ENCODE results near the gene ZNF727. TPM values are rescaled to one million over a fixed set of nuclear protein-coding genes. Genes with fewer than 3 reads are reported as not detected.
"Not testable (repeated sequence)": the region's sequence is repeated elsewhere in the genome, so short reads cannot be mapped to it uniquely, and the experiment has no call there.

Gene ZNF727
- total RNA-seq, 1 experiment from 2014 or later = not detected

DNA sequence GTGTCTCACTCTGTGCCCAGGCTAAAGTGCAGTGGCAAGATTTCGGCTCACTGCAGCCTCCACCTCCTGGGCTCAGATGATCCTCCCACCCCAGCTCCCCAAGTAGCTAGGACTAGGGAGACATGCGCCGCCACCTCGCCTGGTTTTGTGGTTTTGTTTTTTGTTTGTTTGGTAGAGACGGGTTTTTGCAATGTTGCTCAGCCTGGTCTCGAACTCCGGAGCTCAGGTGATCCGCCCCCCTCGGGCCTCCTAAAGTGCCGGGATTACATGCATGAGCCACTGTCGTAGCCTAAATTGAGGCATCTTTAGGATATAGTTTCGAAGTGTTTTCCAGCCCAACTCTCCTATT lies 781 bp downstream of the ZNF727 start:
- POLR2A ChIA-PET = no interaction called here
- no peak overlapping the region for H3K4me3 Mint-ChIP-seq

DNA sequence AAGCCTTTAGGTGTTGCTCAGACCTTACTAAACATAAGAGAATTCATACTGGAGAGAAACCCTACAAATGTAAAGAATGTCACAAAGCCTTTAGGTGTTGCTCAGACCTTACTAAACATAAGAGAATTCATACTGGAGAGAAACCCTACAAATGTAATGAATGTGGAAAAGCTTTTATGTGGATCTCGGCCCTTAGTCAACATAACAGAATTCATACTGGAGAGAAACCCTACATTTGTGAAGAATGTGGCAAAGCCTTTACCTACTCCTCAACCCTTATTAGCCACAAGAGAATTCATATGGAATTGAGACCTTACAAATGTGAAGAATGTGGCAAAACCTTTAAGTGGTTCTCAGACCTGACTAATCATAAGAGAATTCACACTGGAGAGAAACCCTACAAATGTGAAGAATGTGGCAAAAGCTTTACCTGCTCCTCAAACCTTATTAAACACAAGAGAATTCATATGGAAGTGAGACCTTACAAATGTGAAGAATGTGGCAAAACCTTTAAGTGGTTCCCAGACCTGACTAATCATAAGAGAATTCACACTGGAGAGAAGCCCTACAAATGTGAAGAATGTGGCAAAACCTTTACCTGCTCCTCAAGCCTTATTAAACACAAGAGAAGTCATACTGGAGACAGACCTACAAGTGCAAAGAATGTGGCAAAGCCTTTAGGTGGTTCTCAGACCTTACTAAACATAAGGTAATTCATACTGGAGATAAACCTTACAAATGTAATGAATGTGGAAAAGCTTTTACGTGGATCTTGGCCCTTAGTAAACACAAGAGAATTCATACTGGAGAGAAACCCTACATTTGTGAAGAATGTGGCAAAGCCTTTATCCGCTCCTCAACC lies 32.8 kb downstream of the ZNF727 start:
- H3K4me3 Mint-ChIP-seq; H3K4me1 Mint-ChIP-seq; POLR2A ChIA-PET; ATAC-seq; H3K27ac Mint-ChIP-seq; CTCF ChIA-PET; DNase-seq (ENCODE audit: low spot score): not testable (repeated sequence)
- Mint-ChIP-seq H3K36me3 (peaks cover 79% of the 10 kb centered on the region), H3K27me3 (ENCODE audit: low read depth) (peaks cover 15% of the 10 kb centered on the region; the same call in 1 of the 2 replicates), H3K9me3 (peaks cover 76% of the 10 kb centered on the region)

More for the DNA sequence above, 781 bp downstream of the ZNF727 start:
- peaks cover 66% of the 10 kb centered on the region for H3K9me3 Mint-ChIP-seq
- H3K36me3 Mint-ChIP-seq = peaks cover 65% of the 10 kb centered on the region
- H3K4me1 Mint-ChIP-seq = no peaks in the 10 kb centered on the region
- TF ChIP-seq ZNF512 (CRISPR knock-in tag; IDR thresholded peaks at IDR 0.05; ENCODE audit: borderline replicate concordance) = no peak
- no peak for TF ChIP-seq ELF4 (CRISPR knock-in tag; IDR thresholded peaks at IDR 0.05; ENCODE audit: low read depth)
- no peak for TF ChIP-seq PRRX2 (CRISPR knock-in tag; IDR thresholded peaks at IDR 0.05)
- ATAC-seq (no peak), DNase-seq (ENCODE audit: low spot score) (no peak)
- CTCF ChIA-PET = no interaction called here
- peaks cover 2% of the 10 kb centered on the region; the same call in 1 of the 2 replicates for H3K27me3 Mint-ChIP-seq (ENCODE audit: low read depth)
- H3K27ac Mint-ChIP-seq = no peak overlapping the region

GRCh38 chr7:64078699-64078994 lies 33.4 kb downstream of the ZNF727 start:
- TF ChIP-seq SOX15 (CRISPR knock-in tag; IDR thresholded peaks at IDR 0.05) = no peak
- no peaks in the 10 kb centered on the region for H3K4me1 Mint-ChIP-seq
- no peak overlapping the region for H3K4me3 Mint-ChIP-seq
- ChIA-PET CTCF (no interaction called here), POLR2A (no interaction called here)
- H3K9me3 Mint-ChIP-seq = peaks cover 71% of the 10 kb centered on the region
- H3K27me3 Mint-ChIP-seq (ENCODE audit: low read depth) = peaks cover 15% of the 10 kb centered on the region; the same call in 1 of the 2 replicates
- no peak for DNase-seq (ENCODE audit: low spot score)
- H3K27ac Mint-ChIP-seq = no peak overlapping the region
- H3K36me3 Mint-ChIP-seq = peaks cover 77% of the 10 kb centered on the region
- ATAC-seq = no peak

GRCh38 chr7:64087501-64087900 lies 42.3 kb downstream of the ZNF727 start:
- Mint-ChIP-seq H3K4me1 (no peaks in the 10 kb centered on the region), H3K27ac (no peak overlapping the region), H3K36me3 (peaks cover 56% of the 10 kb centered on the region), H3K9me3 (peaks cover 56% of the 10 kb centered on the region), H3K4me3 (no peak overlapping the region), H3K27me3 (ENCODE audit: low read depth) (peaks cover 10% of the 10 kb centered on the region)
- CTCF ChIA-PET = no interaction called here
- ATAC-seq = no peak
- POLR2A ChIA-PET = no interaction called here
- DNase-seq (ENCODE audit: low spot score) = no peak
- TF ChIP-seq TEAD1 (CRISPR knock-in tag; IDR thresholded peaks at IDR 0.05) (no peak), E2F5 (CRISPR knock-in tag; IDR thresholded peaks at IDR 0.05) (no peak), ZNF416 (CRISPR knock-in tag; IDR thresholded peaks at IDR 0.05) (no peak), IRF2 (CRISPR knock-in tag; IDR thresholded peaks at IDR 0.05; ENCODE audit: borderline replicate concordance, low read depth) (no peak), SOX15 (CRISPR knock-in tag; IDR thresholded peaks at IDR 0.05) (no peak), PRRX2 (CRISPR knock-in tag; IDR thresholded peaks at IDR 0.05) (no peak), ZNF423 (CRISPR knock-in tag; IDR thresholded peaks at IDR 0.05) (no peak), SMAD4 (CRISPR knock-in tag; IDR thresholded peaks at IDR 0.05) (no peak), CBFB (CRISPR knock-in tag; IDR thresholded peaks at IDR 0.05; ENCODE audit: low read depth) (no peak), USF1 (CRISPR knock-in tag; IDR thresholded peaks at IDR 0.05) (no peak)
- TF ChIP-seq, protein P1, sequence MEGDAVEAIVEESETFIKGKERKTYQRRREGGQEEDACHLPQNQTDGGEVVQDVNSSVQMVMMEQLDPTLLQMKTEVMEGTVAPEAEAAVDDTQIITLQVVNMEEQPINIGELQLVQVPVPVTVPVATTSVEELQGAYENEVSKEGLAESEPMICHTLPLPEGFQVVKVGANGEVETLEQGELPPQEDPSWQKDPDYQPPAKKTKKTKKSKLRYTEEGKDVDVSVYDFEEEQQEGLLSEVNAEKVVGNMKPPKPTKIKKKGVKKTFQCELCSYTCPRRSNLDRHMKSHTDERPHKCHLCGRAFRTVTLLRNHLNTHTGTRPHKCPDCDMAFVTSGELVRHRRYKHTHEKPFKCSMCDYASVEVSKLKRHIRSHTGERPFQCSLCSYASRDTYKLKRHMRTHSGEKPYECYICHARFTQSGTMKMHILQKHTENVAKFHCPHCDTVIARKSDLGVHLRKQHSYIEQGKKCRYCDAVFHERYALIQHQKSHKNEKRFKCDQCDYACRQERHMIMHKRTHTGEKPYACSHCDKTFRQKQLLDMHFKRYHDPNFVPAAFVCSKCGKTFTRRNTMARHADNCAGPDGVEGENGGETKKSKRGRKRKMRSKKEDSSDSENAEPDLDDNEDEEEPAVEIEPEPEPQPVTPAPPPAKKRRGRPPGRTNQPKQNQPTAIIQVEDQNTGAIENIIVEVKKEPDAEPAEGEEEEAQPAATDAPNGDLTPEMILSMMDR (IDR thresholded peaks at IDR 0.05) = no peak
- TF ChIP-seq, protein P2, sequence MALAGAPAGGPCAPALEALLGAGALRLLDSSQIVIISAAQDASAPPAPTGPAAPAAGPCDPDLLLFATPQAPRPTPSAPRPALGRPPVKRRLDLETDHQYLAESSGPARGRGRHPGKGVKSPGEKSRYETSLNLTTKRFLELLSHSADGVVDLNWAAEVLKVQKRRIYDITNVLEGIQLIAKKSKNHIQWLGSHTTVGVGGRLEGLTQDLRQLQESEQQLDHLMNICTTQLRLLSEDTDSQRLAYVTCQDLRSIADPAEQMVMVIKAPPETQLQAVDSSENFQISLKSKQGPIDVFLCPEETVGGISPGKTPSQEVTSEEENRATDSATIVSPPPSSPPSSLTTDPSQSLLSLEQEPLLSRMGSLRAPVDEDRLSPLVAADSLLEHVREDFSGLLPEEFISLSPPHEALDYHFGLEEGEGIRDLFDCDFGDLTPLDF (CRISPR knock-in tag; IDR thresholded peaks at IDR 0.05) = no peak
- TF ChIP-seq, protein P3, sequence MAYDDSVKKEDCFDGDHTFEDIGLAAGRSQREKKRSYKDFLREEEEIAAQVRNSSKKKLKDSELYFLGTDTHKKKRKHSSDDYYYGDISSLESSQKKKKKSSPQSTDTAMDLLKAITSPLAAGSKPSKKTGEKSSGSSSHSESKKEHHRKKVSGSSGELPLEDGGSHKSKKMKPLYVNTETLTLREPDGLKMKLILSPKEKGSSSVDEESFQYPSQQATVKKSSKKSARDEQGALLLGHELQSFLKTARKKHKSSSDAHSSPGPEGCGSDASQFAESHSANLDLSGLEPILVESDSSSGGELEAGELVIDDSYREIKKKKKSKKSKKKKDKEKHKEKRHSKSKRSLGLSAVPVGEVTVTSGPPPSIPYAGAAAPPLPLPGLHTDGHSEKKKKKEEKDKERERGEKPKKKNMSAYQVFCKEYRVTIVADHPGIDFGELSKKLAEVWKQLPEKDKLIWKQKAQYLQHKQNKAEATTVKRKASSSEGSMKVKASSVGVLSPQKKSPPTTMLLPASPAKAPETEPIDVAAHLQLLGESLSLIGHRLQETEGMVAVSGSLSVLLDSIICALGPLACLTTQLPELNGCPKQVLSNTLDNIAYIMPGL (CRISPR knock-in tag; IDR thresholded peaks at IDR 0.05) = no peak
- TF ChIP-seq, protein P4, sequence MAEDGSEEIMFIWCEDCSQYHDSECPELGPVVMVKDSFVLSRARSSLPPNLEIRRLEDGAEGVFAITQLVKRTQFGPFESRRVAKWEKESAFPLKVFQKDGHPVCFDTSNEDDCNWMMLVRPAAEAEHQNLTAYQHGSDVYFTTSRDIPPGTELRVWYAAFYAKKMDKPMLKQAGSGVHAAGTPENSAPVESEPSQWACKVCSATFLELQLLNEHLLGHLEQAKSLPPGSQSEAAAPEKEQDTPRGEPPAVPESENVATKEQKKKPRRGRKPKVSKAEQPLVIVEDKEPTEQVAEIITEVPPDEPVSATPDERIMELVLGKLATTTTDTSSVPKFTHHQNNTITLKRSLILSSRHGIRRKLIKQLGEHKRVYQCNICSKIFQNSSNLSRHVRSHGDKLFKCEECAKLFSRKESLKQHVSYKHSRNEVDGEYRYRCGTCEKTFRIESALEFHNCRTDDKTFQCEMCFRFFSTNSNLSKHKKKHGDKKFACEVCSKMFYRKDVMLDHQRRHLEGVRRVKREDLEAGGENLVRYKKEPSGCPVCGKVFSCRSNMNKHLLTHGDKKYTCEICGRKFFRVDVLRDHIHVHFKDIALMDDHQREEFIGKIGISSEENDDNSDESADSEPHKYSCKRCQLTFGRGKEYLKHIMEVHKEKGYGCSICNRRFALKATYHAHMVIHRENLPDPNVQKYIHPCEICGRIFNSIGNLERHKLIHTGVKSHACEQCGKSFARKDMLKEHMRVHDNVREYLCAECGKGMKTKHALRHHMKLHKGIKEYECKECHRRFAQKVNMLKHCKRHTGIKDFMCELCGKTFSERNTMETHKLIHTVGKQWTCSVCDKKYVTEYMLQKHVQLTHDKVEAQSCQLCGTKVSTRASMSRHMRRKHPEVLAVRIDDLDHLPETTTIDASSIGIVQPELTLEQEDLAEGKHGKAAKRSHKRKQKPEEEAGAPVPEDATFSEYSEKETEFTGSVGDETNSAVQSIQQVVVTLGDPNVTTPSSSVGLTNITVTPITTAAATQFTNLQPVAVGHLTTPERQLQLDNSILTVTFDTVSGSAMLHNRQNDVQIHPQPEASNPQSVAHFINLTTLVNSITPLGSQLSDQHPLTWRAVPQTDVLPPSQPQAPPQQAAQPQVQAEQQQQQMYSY (CRISPR knock-in tag; IDR thresholded peaks at IDR 0.05) = no peak
